Neural progenitor cell (in vitro differentiated cells): ENCODE results near the gene PROK1.

Source experiments
- EZH2phosphoT487 ChIP-seq: fragments of 200-600 bp; sonication (generic); IDR thresholded peaks from 2 replicates; pipeline ENCODE4 v1.6.1; 2017; ENCODE audit warnings: antibody characterized with exemption
- TF ChIP-seq, protein P1 (sequence below): fragments of 200-600 bp; sonication (generic); IDR thresholded peaks from 2 replicates; pipeline ENCODE4 v1.5.1; 2017; ENCODE audit warnings: antibody characterized with exemption, mild to moderate bottlenecking

DNA sequence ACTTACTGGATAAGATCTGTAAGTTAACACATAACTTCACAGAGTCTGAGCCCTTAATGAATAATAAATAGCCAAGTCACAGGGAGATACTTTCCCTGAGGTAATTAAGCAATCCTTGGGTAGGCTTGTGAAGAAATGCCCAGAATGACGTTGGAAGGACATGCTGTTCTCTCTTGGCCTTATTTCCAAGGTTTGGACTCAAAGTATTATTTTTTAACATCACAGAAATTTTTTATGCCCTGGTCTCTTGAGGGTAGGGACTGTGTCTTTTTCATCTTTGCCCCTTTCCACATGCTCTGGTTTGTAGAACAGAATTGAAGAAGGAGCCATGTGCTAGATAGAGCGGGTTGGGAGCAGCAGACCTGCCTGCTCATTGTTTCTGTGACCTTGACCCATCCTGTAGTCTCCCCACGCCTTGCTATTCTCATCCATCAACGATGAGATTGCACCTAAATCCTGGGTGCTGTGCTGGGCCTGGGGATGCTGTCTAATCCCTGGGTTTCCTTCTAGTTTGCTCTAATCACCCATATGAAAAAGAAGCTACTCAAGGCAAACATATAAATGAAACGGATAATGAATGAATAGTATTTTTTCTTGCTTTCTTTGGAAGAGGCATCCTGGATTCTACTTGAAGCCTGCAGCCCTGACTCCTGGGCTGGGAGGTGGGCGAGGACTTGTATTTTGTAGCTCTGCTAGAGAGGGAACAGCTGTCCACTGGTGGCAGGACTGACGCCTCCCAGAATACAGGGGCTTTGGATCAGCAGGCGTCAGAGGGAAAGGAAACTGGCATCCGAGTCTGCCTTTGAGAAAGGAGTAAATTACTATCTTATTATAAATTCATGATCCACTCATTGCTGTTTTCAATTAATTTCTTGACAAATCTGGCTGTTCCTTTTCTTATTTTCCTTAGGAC, 26.0 kb upstream of the PROK1 start:
- TF ChIP-seq, protein P1, sequence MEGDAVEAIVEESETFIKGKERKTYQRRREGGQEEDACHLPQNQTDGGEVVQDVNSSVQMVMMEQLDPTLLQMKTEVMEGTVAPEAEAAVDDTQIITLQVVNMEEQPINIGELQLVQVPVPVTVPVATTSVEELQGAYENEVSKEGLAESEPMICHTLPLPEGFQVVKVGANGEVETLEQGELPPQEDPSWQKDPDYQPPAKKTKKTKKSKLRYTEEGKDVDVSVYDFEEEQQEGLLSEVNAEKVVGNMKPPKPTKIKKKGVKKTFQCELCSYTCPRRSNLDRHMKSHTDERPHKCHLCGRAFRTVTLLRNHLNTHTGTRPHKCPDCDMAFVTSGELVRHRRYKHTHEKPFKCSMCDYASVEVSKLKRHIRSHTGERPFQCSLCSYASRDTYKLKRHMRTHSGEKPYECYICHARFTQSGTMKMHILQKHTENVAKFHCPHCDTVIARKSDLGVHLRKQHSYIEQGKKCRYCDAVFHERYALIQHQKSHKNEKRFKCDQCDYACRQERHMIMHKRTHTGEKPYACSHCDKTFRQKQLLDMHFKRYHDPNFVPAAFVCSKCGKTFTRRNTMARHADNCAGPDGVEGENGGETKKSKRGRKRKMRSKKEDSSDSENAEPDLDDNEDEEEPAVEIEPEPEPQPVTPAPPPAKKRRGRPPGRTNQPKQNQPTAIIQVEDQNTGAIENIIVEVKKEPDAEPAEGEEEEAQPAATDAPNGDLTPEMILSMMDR = no peak
- TF ChIP-seq EZH2phosphoT487 = no peak
